ENCODE data around the gene FAM135A.
"Not testable (repeated sequence)": the region's sequence is repeated elsewhere in the genome, so short reads cannot be mapped to it uniquely, and the experiment has no call there.

The FAM135A gene

DNA sequence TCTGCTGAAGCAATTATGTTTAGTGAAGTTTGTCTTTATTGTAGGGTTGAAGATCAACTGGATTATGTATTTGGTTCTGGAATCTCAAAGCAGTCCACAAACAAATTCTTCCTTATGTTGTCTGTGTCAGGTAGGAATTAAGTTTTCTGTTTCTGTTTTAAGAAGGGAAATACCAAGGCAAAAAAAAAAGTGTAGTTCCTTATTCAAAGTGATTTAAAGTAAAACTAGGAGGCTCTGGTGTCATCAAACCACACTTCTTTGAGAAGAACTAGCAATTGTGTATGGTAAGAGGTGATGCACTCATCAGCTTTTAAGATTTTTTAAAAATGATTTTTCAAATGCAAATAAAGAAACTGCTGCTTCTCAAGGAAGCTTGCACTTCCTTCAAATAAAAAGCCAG, 1.9 kb downstream of the FAM135A start:
- peaks cover 28% of the 10 kb centered on the region for H3K4me1 Mint-ChIP-seq
- peaks cover 5% of the 10 kb centered on the region for H3K36me3 Mint-ChIP-seq
- no peaks in the 10 kb centered on the region for H3K27me3 Mint-ChIP-seq
- H3K27ac Mint-ChIP-seq, result peak overlapping the region; percentile 31
- H3K9me3 Mint-ChIP-seq, result no peaks in the 10 kb centered on the region
- peak overlapping the region; percentile 48 for H3K4me3 Mint-ChIP-seq

DNA sequence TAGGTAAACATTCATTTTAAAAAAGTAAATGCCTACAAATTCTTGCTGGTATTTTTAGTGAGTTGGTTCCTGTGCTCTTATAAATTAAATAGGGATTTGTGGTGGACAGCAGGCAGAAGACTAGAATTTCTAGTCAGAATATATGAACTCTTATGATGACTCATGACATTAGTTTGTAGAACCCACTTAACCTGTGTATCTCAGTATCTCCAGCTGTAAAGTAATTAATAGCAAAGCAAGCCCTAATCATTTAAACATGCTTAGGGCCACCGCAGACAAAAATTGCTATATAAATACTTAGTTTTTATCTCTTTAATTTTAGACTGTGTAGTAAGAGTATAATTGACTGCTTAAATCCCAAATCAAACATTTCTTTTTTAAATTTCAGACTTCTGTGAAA, 2.4 kb downstream of the FAM135A start:
- H3K4me1 Mint-ChIP-seq, result peaks cover 28% of the 10 kb centered on the region
- H3K27ac Mint-ChIP-seq, result no peak overlapping the region
- no peaks in the 10 kb centered on the region for H3K27me3 Mint-ChIP-seq
- no peak overlapping the region for H3K4me3 Mint-ChIP-seq
- no peaks in the 10 kb centered on the region for H3K9me3 Mint-ChIP-seq
- H3K36me3 Mint-ChIP-seq, result peaks cover 5% of the 10 kb centered on the region

GRCh38 chr6:70421509-70421908, 8.2 kb downstream of the FAM135A start:
- no peaks in the 10 kb centered on the region for H3K4me1 Mint-ChIP-seq
- no peak overlapping the region for H3K27ac Mint-ChIP-seq
- no peaks in the 10 kb centered on the region for H3K27me3 Mint-ChIP-seq
- no peaks in the 10 kb centered on the region for H3K9me3 Mint-ChIP-seq
- H3K4me3 Mint-ChIP-seq, result no peak overlapping the region
- H3K36me3 Mint-ChIP-seq, result peaks cover 9% of the 10 kb centered on the region

DNA sequence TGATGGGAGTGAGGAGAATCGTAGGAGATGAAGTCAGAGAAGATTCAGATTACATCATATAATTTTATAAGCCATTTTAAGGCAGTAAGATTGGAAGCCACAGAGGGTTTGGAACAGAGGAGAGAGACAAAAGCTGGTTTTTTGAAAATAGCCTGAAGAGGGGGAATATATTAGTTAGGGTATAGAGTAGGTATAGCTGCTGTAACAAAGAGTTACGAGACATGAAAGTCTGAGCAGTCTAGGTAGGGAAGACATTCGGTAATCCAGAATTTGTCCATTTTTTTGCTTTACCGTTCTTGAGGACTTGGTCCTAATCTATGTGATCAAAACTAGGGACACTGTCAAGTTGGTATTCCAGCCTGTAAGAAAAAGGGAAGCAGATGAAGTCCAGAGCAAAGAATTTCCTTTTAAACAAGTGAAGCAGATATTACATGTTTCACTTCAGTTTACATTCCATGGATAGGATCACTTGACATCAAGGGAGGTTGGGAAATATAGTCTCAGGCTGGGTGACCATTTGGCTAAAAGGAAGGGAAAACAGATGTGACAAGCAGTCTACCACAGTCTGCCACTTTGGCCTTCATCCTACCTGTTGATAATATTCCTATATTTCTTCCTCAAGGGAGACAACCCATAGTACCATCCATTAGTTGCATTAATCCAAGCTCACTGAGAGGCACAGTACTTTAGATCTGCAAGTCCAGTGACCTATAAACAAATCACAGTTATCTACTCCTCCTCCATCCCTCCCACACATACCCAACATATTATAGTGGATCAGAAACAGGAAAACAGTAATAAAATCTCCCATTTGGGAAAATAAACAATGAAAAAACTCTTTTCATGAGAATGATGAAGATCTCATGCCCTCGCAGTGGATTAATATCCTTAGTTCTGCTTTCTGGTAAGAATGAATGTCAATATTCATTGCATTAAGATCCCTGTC, 10.2 kb downstream of the FAM135A start:
- no peaks in the 10 kb centered on the region for H3K4me1 Mint-ChIP-seq

GRCh38 chr6:70424291-70424690, 11.0 kb downstream of the FAM135A start:
- Mint-ChIP-seq H3K4me3 (no peak overlapping the region), H3K9me3 (no peaks in the 10 kb centered on the region), H3K36me3 (peaks cover 10% of the 10 kb centered on the region), H3K4me1 (no peaks in the 10 kb centered on the region), H3K27me3 (no peaks in the 10 kb centered on the region), H3K27ac (no peak overlapping the region)

More for the DNA sequence above, 10.2 kb downstream of the FAM135A start:
- Mint-ChIP-seq H3K9me3 (no peaks in the 10 kb centered on the region), H3K36me3 (peaks cover 7% of the 10 kb centered on the region), H3K4me3 (no peak overlapping the region), H3K27ac (no peak overlapping the region), H3K27me3 (no peaks in the 10 kb centered on the region)

- Mint-ChIP-seq H3K4me3 (no peak overlapping the region), H3K27me3 (no peaks in the 10 kb centered on the region), H3K9me3 (no peaks in the 10 kb centered on the region), H3K27ac (no peak overlapping the region), H3K36me3 (peaks cover 11% of the 10 kb centered on the region), H3K4me1 (no peaks in the 10 kb centered on the region)
These were observed 23.0 kb downstream of the FAM135A start for GRCh38 chr6:70436320-70436719.

GRCh38 chr6:70445001-70445400, 31.7 kb downstream of the FAM135A start:
- Mint-ChIP-seq H3K4me3 (no peak overlapping the region), H3K27me3 (no peaks in the 10 kb centered on the region), H3K36me3 (peaks cover 17% of the 10 kb centered on the region), H3K27ac (no peak overlapping the region), H3K9me3 (peaks cover 5% of the 10 kb centered on the region), H3K4me1 (no peaks in the 10 kb centered on the region)

DNA sequence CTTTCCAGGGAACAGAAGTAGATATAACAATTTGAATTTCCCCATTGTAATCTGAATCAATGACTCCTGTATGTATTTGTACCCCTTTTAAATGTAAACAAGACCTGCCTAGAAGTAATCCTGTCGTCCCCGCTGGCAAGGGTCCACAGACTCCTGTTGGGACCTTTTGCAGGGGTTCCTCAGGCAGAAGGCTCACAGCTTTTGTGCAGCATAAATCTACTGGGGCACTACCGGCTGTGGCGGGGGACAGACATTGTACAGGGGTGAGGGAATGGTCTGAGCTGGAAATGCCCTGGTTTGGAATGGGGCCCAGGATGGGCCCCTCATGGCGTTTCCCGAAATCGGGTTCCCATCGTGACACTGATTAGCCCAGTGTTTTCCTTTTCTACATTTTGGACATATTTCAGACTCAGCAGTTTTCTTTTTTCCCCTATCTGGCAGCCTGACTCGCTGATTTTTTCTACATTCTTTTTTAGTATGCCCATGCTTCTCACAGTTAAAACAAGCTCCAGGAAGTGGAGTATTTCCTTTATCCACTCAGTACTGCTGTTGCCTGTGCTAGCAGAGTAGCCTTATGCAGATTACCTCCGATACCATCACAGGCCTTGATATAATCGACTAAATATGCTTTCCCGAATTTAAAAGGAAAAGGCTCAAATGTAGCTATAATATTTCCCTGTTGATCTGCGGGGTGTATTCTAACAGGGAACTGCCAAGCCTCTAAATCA, 34.2 kb downstream of the FAM135A start:
- H3K27ac Mint-ChIP-seq, H3K4me1 Mint-ChIP-seq, H3K27me3 Mint-ChIP-seq, H3K4me3 Mint-ChIP-seq, H3K9me3 Mint-ChIP-seq: not testable (repeated sequence)
- H3K36me3 Mint-ChIP-seq, result peaks cover 18% of the 10 kb centered on the region

GRCh38 chr6:70453899-70454298, 40.6 kb downstream of the FAM135A start:
- not testable (repeated sequence) for H3K27ac Mint-ChIP-seq, H3K4me1 Mint-ChIP-seq, H3K9me3 Mint-ChIP-seq, H3K4me3 Mint-ChIP-seq, H3K27me3 Mint-ChIP-seq
- peaks cover 19% of the 10 kb centered on the region for H3K36me3 Mint-ChIP-seq

GRCh38 chr6:70456735-70457134, 43.4 kb downstream of the FAM135A start:
- Mint-ChIP-seq H3K27me3 (no peaks in the 10 kb centered on the region), H3K27ac (no peak overlapping the region), H3K9me3 (no peaks in the 10 kb centered on the region), H3K4me3 (no peak overlapping the region), H3K36me3 (peaks cover 15% of the 10 kb centered on the region), H3K4me1 (no peaks in the 10 kb centered on the region)

DNA sequence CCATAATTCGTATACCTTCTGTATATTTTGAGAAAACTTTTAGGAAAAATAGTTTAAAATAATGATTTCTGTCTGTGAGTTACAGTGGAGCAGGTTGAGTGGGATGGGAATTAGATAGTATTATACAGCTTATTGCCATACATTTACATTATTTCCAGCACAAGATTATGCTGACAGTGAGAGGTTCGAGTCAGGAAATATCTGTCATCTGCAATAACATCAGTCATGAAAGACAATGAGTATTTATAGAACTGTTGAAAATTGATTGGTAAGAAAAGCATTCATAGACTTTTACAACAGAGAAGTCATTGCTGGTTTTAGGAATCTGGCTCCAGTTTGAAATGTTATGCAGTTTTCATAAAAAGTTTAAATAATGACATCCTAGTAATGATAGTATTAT, 45.9 kb downstream of the FAM135A start:
- H3K9me3 Mint-ChIP-seq, result no peaks in the 10 kb centered on the region
- no peaks in the 10 kb centered on the region for H3K27me3 Mint-ChIP-seq
- no peak overlapping the region for H3K27ac Mint-ChIP-seq
- peaks cover 17% of the 10 kb centered on the region for H3K36me3 Mint-ChIP-seq
- H3K4me1 Mint-ChIP-seq, result no peaks in the 10 kb centered on the region
- no peak overlapping the region for H3K4me3 Mint-ChIP-seq

- H3K4me1 Mint-ChIP-seq, H3K27me3 Mint-ChIP-seq: not testable (repeated sequence)
These were observed 46.4 kb downstream of the FAM135A start for GRCh38 chr6:70459699-70460098.

GRCh38 chr6:70470016-70470415, 56.7 kb downstream of the FAM135A start:
- Mint-ChIP-seq H3K4me3 (no peak overlapping the region), H3K27me3 (no peaks in the 10 kb centered on the region), H3K36me3 (peaks cover 24% of the 10 kb centered on the region), H3K27ac (no peak overlapping the region), H3K4me1 (no peaks in the 10 kb centered on the region), H3K9me3 (no peaks in the 10 kb centered on the region)

More at GRCh38 chr6:70459699-70460098, 46.4 kb downstream of the FAM135A start:
- H3K9me3 Mint-ChIP-seq, H3K27ac Mint-ChIP-seq, H3K4me3 Mint-ChIP-seq: not testable (repeated sequence)
- peaks cover 16% of the 10 kb centered on the region for H3K36me3 Mint-ChIP-seq

DNA sequence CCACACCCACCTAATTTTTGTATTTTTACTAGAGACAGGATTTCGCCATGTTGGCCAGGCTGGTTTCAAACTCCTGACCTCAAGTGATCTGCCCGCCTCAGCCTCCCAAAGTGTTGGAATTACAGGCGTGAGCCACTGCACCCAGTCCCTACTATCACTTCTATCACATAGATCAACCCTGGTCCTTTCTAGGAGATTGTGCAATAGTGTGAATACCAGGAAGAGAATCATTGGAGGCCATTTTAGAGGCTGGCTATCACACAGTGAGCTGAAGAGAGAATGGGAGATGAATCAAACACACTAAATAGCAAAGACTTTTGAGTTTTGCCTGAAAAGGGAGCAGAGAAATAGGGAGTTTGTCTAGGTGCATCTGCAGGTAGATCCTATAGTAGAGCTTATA, 57.2 kb downstream of the FAM135A start:
- not testable (repeated sequence) for H3K27ac Mint-ChIP-seq, H3K4me1 Mint-ChIP-seq, H3K27me3 Mint-ChIP-seq, H3K4me3 Mint-ChIP-seq, H3K9me3 Mint-ChIP-seq
- peaks cover 24% of the 10 kb centered on the region for H3K36me3 Mint-ChIP-seq

- Mint-ChIP-seq H3K36me3 (peaks cover 30% of the 10 kb centered on the region), H3K27ac (no peak overlapping the region), H3K9me3 (no peaks in the 10 kb centered on the region), H3K4me1 (no peaks in the 10 kb centered on the region), H3K27me3 (no peaks in the 10 kb centered on the region), H3K4me3 (no peak overlapping the region)
These were observed 61.4 kb downstream of the FAM135A start for GRCh38 chr6:70474751-70475150.

- H3K4me1 Mint-ChIP-seq, result no peaks in the 10 kb centered on the region
- H3K4me3 Mint-ChIP-seq, result no peak overlapping the region
- H3K9me3 Mint-ChIP-seq, result no peaks in the 10 kb centered on the region
- H3K36me3 Mint-ChIP-seq, result peaks cover 22% of the 10 kb centered on the region
- H3K27me3 Mint-ChIP-seq, result no peaks in the 10 kb centered on the region
- H3K27ac Mint-ChIP-seq, result no peak overlapping the region
These were observed 65.9 kb downstream of the FAM135A start for GRCh38 chr6:70479236-70479635.
